Hepatocyte (in vitro differentiated cells): ENCODE measurements around the gene ZDHHC14. TPM values are rescaled to one million over a fixed set of nuclear protein-coding genes. Genes with fewer than 3 reads are reported as not detected.
"Not testable (repeated sequence)": the region's sequence is repeated elsewhere in the genome, so short reads cannot be mapped to it uniquely, and the experiment has no call there.

Experiments used
- DNase-seq: peaks from one replicate; pipeline ENCODE4 v3.0.0-alpha.2; 2016; ENCODE audit warnings: low spot score
- H2AFZ ChIP-seq: fragments of 200-600 bp; sonication (generic); 2 replicates; pipeline ENCODE4 v1.6.0; 2016; ENCODE audit warnings: antibody characterized with exemption, mild to moderate bottlenecking
- H3K27ac ChIP-seq: fragments of 200-600 bp; sonication (generic); 2 replicates; pipeline ENCODE4 v1.5.1; 2016; ENCODE audit warnings: mild to moderate bottlenecking
- H3K27me3 ChIP-seq: fragments of 200-600 bp; sonication (generic); 2 replicates; pipeline ENCODE4 v1.6.1; 2016
- H3K36me3 ChIP-seq: fragments of 200-600 bp; sonication (generic); replicated peaks from 2 replicates; pipeline ENCODE4 v1.5.1; 2016; ENCODE audit warnings: low read depth; ENCODE audit not compliant: insufficient read depth
- H3K4me1 ChIP-seq: fragments of 200-600 bp; sonication (generic); 2 replicates; pipeline ENCODE4 v1.5.1; 2016; ENCODE audit warnings: mild to moderate bottlenecking, moderate library complexity; ENCODE audit not compliant: insufficient read depth
- H3K4me2 ChIP-seq: fragments of 200-600 bp; sonication (generic); 2 replicates; pipeline ENCODE4 v1.6.0; 2016
- H3K4me3 ChIP-seq: fragments of 200-600 bp; sonication (generic); 2 replicates; pipeline ENCODE4 v1.5.1; 2016; ENCODE audit warnings: mild to moderate bottlenecking
- H3K79me2 ChIP-seq: fragments of 200-600 bp; sonication (generic); 2 replicates; pipeline ENCODE4 v1.6.0; 2017; ENCODE audit warnings: mild to moderate bottlenecking
- H3K9me2 ChIP-seq: fragments of 200-600 bp; sonication (generic); replicated peaks from 2 replicates; pipeline ENCODE4 v1.6.0; 2017; ENCODE audit warnings: mild to moderate bottlenecking; ENCODE audit not compliant: insufficient read depth
- H3K9me3 ChIP-seq: fragments of 200-600 bp; sonication (generic); 2 replicates; pipeline ENCODE4 v1.5.1; 2016; ENCODE audit warnings: low read depth, mild to moderate bottlenecking
- H4K20me1 ChIP-seq: fragments of 200-600 bp; sonication (generic); 2 replicates; pipeline ENCODE4 v1.6.0; 2016; ENCODE audit warnings: mild to moderate bottlenecking; ENCODE audit not compliant: insufficient read depth, poor library complexity, severe bottlenecking
- CTCF ChIP-seq: fragments of 200-600 bp; sonication (generic); IDR thresholded peaks from 2 replicates; pipeline ENCODE4 v1.5.1; 2016; ENCODE audit warnings: antibody characterized with exemption, mild to moderate bottlenecking; ENCODE audit not compliant: poor library complexity
- EZH2 ChIP-seq: fragments of 200-600 bp; sonication (generic); IDR thresholded peaks from 2 replicates; pipeline ENCODE4 v1.6.1; 2016; ENCODE audit warnings: antibody characterized with exemption, mild to moderate bottlenecking, borderline replicate concordance
- EZH2phosphoT487 ChIP-seq: fragments of 200-600 bp; sonication (generic); IDR thresholded peaks from one replicate; pipeline ENCODE4 v1.6.1; 2018; ENCODE audit warnings: antibody characterized with exemption, mild to moderate bottlenecking, low read depth, moderate library complexity; ENCODE audit not compliant: unreplicated experiment, severe bottlenecking
- WGBS: methylation state at CpG from one replicate; pipeline ENCODE4 v1.1.6; 2016; ENCODE audit warnings: low lambda C conversion rate; ENCODE audit errors: missing lambda C conversion rate; 5-methylcytosine and 5-hydroxymethylcytosine counted together
- polyA plus RNA-seq: library from polyadenylated mRNA; unstranded; fragments of >200 nt; fragmentation: Nextera tagmentation; extraction: Ambion mirVana; gene quantifications from 2 replicates; pipeline ENCODE4 v1.2.1, GENCODE V29; 2016
- total RNA-seq: library from RNA; depleted of rRNA; stranded (reverse); fragments of >200 nt; gene quantifications from 2 replicates; pipeline ENCODE4 v1.2.3, GENCODE V29; 2014

The ZDHHC14 gene
- total and polyA plus RNA-seq, 2 experiments from 2014 or later = 11.8 to 25.2 TPM

DNA sequence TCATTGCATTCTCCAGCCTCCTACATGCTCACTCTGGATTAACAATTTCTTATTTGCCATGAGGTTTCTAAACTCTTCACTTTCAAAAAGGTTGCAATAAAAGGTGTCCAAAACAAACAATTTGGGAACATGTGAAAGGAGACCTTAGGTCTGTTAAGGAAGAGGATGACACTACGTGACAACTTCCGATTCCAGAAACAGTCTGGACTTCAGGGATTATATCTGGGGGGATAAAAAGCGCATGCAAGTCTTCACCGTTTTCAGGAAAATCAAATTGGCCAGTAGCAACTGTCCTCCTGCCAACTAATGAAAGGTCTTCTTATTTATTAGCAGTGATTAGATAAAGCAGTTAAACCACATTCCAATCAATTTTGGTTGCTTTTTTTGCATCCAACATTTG, 1.8 kb downstream of the ZDHHC14 start:
- Histone ChIP-seq H3K9me2 (no peaks in the 10 kb centered on the region), H3K36me3 (no peaks in the 10 kb centered on the region), H3K9me3 (no peaks in the 10 kb centered on the region), H3K79me2 (peaks cover 41% of the 10 kb centered on the region), H3K4me3 (peak overlapping the region; percentile 76), H2AFZ (peak overlapping the region; percentile 52), H4K20me1 (no peaks in the 10 kb centered on the region), H3K4me2 (peak overlapping the region; percentile 86), H3K4me1 (peaks cover 9% of the 10 kb centered on the region), H3K27me3 (no peaks in the 10 kb centered on the region), H3K27ac (peak overlapping the region; percentile 96)
- WGBS = 61% methylated on average over 4 of the region's 4 CpGs
- TF ChIP-seq CTCF (no peak), EZH2phosphoT487 (no peak), EZH2 (no peak)
- no peak for DNase-seq

GRCh38 chr6:157383471-157383870, 2.5 kb downstream of the ZDHHC14 start:
- 75% methylated on average over 9 of the region's 9 CpGs for WGBS
- Histone ChIP-seq H3K27me3 (no peaks in the 10 kb centered on the region), H3K4me1 (peaks cover 9% of the 10 kb centered on the region), H3K9me2 (no peaks in the 10 kb centered on the region), H3K79me2 (peaks cover 41% of the 10 kb centered on the region), H3K27ac (no peak overlapping the region), H3K4me3 (peak overlapping the region; percentile 76), H3K4me2 (peak overlapping the region; percentile 86), H4K20me1 (no peaks in the 10 kb centered on the region), H2AFZ (no peak overlapping the region), H3K9me3 (no peaks in the 10 kb centered on the region), H3K36me3 (no peaks in the 10 kb centered on the region)
- TF ChIP-seq EZH2 = no peak
- TF ChIP-seq CTCF = no peak
- no peak for TF ChIP-seq EZH2phosphoT487
- DNase-seq = no peak

DNA sequence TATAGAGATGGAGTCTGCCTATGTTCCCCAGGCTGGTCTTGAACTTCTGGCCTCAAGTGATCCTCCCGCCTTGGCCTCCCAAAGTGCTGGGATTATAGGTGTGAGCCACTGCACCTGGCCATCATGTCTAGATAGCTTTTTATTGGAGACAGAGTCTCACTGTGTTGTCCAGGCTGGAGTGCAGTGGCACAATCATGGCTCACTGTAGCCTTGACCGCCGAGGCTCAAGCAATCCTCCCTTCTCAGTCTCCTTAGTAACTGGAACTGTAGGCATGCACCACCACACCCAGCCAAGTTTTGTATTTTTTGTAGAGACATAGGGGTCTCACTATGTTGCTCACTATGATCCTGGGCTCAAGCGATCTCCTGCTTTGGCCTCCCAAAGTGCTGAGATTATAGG, 4.0 kb downstream of the ZDHHC14 start:
- H3K79me2 ChIP-seq = peaks cover 41% of the 10 kb centered on the region
- not testable (repeated sequence) for H3K4me2 ChIP-seq, H3K9me3 ChIP-seq, H4K20me1 ChIP-seq, H3K36me3 ChIP-seq, H3K27me3 ChIP-seq, H2AFZ ChIP-seq, H3K4me3 ChIP-seq, H3K9me2 ChIP-seq, DNase-seq, H3K4me1 ChIP-seq, H3K27ac ChIP-seq
- 94% methylated on average over 4 of the region's 4 CpGs for WGBS

- Histone ChIP-seq H3K27ac (no peak overlapping the region), H3K79me2 (peaks cover 41% of the 10 kb centered on the region), H3K36me3 (no peaks in the 10 kb centered on the region), H3K9me3 (peaks cover 6% of the 10 kb centered on the region), H3K4me2 (no peak overlapping the region), H3K27me3 (no peaks in the 10 kb centered on the region), H3K4me3 (no peak overlapping the region), H4K20me1 (no peaks in the 10 kb centered on the region), H2AFZ (no peak overlapping the region), H3K9me2 (no peaks in the 10 kb centered on the region), H3K4me1 (peaks cover 9% of the 10 kb centered on the region)
- WGBS = 75% methylated on average over 2 of the region's 2 CpGs
- no peak for DNase-seq
- no peak for TF ChIP-seq CTCF
- TF ChIP-seq EZH2phosphoT487 = no peak
- no peak for TF ChIP-seq EZH2
These were observed 4.5 kb downstream of the ZDHHC14 start for GRCh38 chr6:157385482-157385881.
